H9 (cell line): ENCODE measurements around the gene CLEC20A. TPM values are rescaled to one million over a fixed set of nuclear protein-coding genes. Genes with fewer than 3 reads are reported as not detected.

Experiments
- DNase-seq: peaks from one replicate; pipeline ENCODE4 v3.0.0-alpha.2; 2017
- H2AFZ ChIP-seq: one replicate; pipeline ENCODE4 v1.6.1; 2013; ENCODE audit warnings: mild to moderate bottlenecking, low read length, control low read depth, moderate library complexity
- H2AK5ac ChIP-seq: 2 replicates; pipeline ENCODE4 v1.6.1; 2013; ENCODE audit warnings: low read length, control low read depth, mixed read lengths; ENCODE audit not compliant: insufficient read length
- H2BK120ac ChIP-seq: one replicate; pipeline ENCODE4 v1.6.1; 2013; ENCODE audit warnings: low read depth, mild to moderate bottlenecking, low read length, control low read depth, inconsistent platforms; ENCODE audit not compliant: poor library complexity, severe bottlenecking
- H2BK12ac ChIP-seq: 2 replicates; pipeline ENCODE4 v1.6.1; 2013; ENCODE audit warnings: low read length, control low read depth, mixed read lengths, low read depth; ENCODE audit not compliant: insufficient read length
- H2BK15ac ChIP-seq: 2 replicates; pipeline ENCODE4 v1.6.1; 2013; ENCODE audit warnings: low read depth, low read length, control low read depth
- H2BK20ac ChIP-seq: one replicate; pipeline ENCODE4 v1.6.1; 2013; ENCODE audit warnings: low read depth, mild to moderate bottlenecking, low read length, control low read depth, inconsistent platforms; ENCODE audit not compliant: poor library complexity, severe bottlenecking
- H2BK5ac ChIP-seq: 2 replicates; pipeline ENCODE4 v1.6.1; 2013; ENCODE audit warnings: low read length, control low read depth, mixed read lengths; ENCODE audit not compliant: insufficient read length
- H3K14ac ChIP-seq: 2 replicates; pipeline ENCODE4 v1.6.1; 2013; ENCODE audit warnings: low read length, control low read depth; ENCODE audit not compliant: insufficient read depth
- H3K18ac ChIP-seq: 2 replicates; pipeline ENCODE4 v1.6.1; 2013; ENCODE audit warnings: low read depth, mild to moderate bottlenecking, mixed read lengths, low read length, control low read depth; ENCODE audit not compliant: insufficient read length
- H3K23ac ChIP-seq: 2 replicates; pipeline ENCODE4 v1.6.1; 2013; ENCODE audit warnings: low read length, control low read depth, mixed read lengths, low read depth; ENCODE audit not compliant: insufficient read length
- H3K23me2 ChIP-seq: 2 replicates; pipeline ENCODE4 v1.6.1; 2013; ENCODE audit warnings: low read depth, mild to moderate bottlenecking, mixed read lengths, low read length, control low read depth; ENCODE audit not compliant: insufficient read length, poor library complexity, severe bottlenecking
- H3K27ac ChIP-seq: 2 replicates; pipeline ENCODE4 v1.5.1; 2013; ENCODE audit warnings: low read length, control low read depth, mixed read lengths, low read depth; ENCODE audit not compliant: insufficient read length
- H3K27me3 ChIP-seq: 2 replicates; pipeline ENCODE4 v1.6.1; 2013; ENCODE audit warnings: low read length, control low read depth, inconsistent platforms; ENCODE audit not compliant: insufficient read depth
- H3K4ac ChIP-seq: 2 replicates; pipeline ENCODE4 v1.6.1; 2013; ENCODE audit warnings: low read depth, mild to moderate bottlenecking, control low read depth, inconsistent platforms, low read length, moderate library complexity
- H3K4me1 ChIP-seq: 2 replicates; pipeline ENCODE4 v1.6.1; 2013; ENCODE audit warnings: low read length, control low read depth, inconsistent platforms; ENCODE audit not compliant: insufficient read depth
- H3K4me2 ChIP-seq: 2 replicates; pipeline ENCODE4 v1.6.1; 2013; ENCODE audit warnings: low read length, control low read depth, mixed read lengths; ENCODE audit not compliant: insufficient read length, insufficient read depth
- H3K56ac ChIP-seq: 2 replicates; pipeline ENCODE4 v1.6.1; 2013; ENCODE audit warnings: low read depth, mild to moderate bottlenecking, mixed read lengths, low read length, control low read depth; ENCODE audit not compliant: insufficient read length
- H3K79me1 ChIP-seq: 2 replicates; pipeline ENCODE4 v1.6.1; 2013; ENCODE audit warnings: low read depth, mild to moderate bottlenecking, moderate library complexity, low read length, control low read depth, inconsistent platforms; ENCODE audit not compliant: insufficient read depth, poor library complexity, severe bottlenecking
- H3K79me2 ChIP-seq: 2 replicates; pipeline ENCODE4 v1.6.1; 2013; ENCODE audit warnings: low read length, control low read depth, inconsistent platforms; ENCODE audit not compliant: insufficient read depth
- H3K9ac ChIP-seq: 2 replicates; pipeline ENCODE4 v1.6.1; 2013; ENCODE audit warnings: low read length, control low read depth, mixed read lengths; ENCODE audit not compliant: insufficient read length; ENCODE audit errors: extremely low read depth
- H3K9me3 ChIP-seq: one replicate; pipeline ENCODE4 v1.6.1; 2013; ENCODE audit warnings: low read depth, low read length, inconsistent platforms; ENCODE audit not compliant: control insufficient read depth
- H3T11ph ChIP-seq: one replicate; pipeline ENCODE4 v1.6.1; 2013; ENCODE audit warnings: mild to moderate bottlenecking, low read length, control low read depth, inconsistent platforms
- H4K20me1 ChIP-seq: one replicate; pipeline ENCODE4 v1.6.1; 2013; ENCODE audit not compliant: control insufficient read depth, insufficient read length, insufficient read depth
- H4K5ac ChIP-seq: 2 replicates; pipeline ENCODE4 v1.6.1; 2013; ENCODE audit warnings: low read depth, mild to moderate bottlenecking, mixed read lengths, low read length, control low read depth; ENCODE audit not compliant: insufficient read length
- H4K8ac ChIP-seq: replicated peaks from 2 replicates; pipeline ENCODE4 v1.6.1; 2013; ENCODE audit warnings: low read length, control low read depth, mixed read lengths, low read depth; ENCODE audit not compliant: insufficient read length
- H4K91ac ChIP-seq: 2 replicates; pipeline ENCODE4 v1.6.1; 2013; ENCODE audit warnings: low read depth, mild to moderate bottlenecking, moderate library complexity, mixed read lengths, low read length, control low read depth; ENCODE audit not compliant: insufficient read length
- H3K27ac Mint-ChIP-seq, 3 experiments: 2 replicates in 2 of 3; 3 replicates in 1 of 3; pipeline ENCODE4 v1.8.0; 2020 to 2021; ENCODE audit warnings: mixed read lengths in 3 of 3, mild to moderate bottlenecking in 1 of 3, moderate library complexity in 1 of 3
- H3K27me3 Mint-ChIP-seq: 2 replicates; pipeline ENCODE4 v1.8.0; 2021; ENCODE audit warnings: low read depth, mild to moderate bottlenecking, moderate library complexity, mixed read lengths
- H3K36me3 Mint-ChIP-seq, 3 experiments: 2 replicates in 2 of 3; 3 replicates in 1 of 3; pipeline ENCODE4 v1.8.0; 2020 to 2021; ENCODE audit warnings: low read depth in 3 of 3, mixed read lengths in 3 of 3; ENCODE audit not compliant: insufficient read depth in 1 of 3
- H3K4me1 Mint-ChIP-seq, 2 experiments: 2 replicates each; pipeline ENCODE4 v1.8.0; 2020; ENCODE audit warnings: mixed read lengths in 2 of 2
- H3K4me3 Mint-ChIP-seq, 2 experiments: 2 replicates in 1 of 2; 3 replicates in 1 of 2; pipeline ENCODE4 v1.8.0; 2020 to 2021; ENCODE audit warnings: mild to moderate bottlenecking in 2 of 2, mixed read lengths in 2 of 2, moderate library complexity in 1 of 2
- H3K9me3 Mint-ChIP-seq, 2 experiments: 2 replicates in 1 of 2; 3 replicates in 1 of 2; pipeline ENCODE4 v1.8.0; 2020; ENCODE audit warnings: mild to moderate bottlenecking in 2 of 2, mixed read lengths in 2 of 2, moderate library complexity in 1 of 2
- WGBS: extraction: QIAGEN DNeasy Blood & Tissue Kit; methylation state at CpG from one replicate; pipeline ENCODE4 v1.1.7; 2013; ENCODE audit warnings: missing lambda C conversion rate, low lambda C conversion rate, mixed read lengths; ENCODE audit not compliant: insufficient read length; ENCODE audit errors: extremely low coverage; 5-methylcytosine and 5-hydroxymethylcytosine counted together
- total RNA-seq: library from RNA; stranded (reverse); gene quantifications from 2 replicates; pipeline ENCODE4 v1.2.1, GENCODE V29; 2021
- TF ChIP-seq, protein P1 (sequence below): fragments of 200-600 bp; sonication (generic); conservative IDR thresholded peaks from 3 replicates; pipeline ENCODE4 v1.8.0; 2021; ENCODE audit warnings: antibody characterized with exemption, mild to moderate bottlenecking

Gene CLEC20A
- total RNA-seq, 1 experiment from 2014 or later, result not detected

GRCh38 chr1:178536329-178536728 lies 39.6 kb upstream of the CLEC20A start:
- Histone ChIP-seq H2BK12ac (no peak overlapping the region), H4K5ac (no peak overlapping the region), H3K9me3 (no peaks in the 10 kb centered on the region), H3K18ac (no peak overlapping the region), H3K56ac (no peak overlapping the region), H4K20me1 (no peaks in the 10 kb centered on the region), H3K4me2 (no peak overlapping the region), H2BK20ac (no peak overlapping the region), H3K27me3 (no peaks in the 10 kb centered on the region), H3T11ph (no peak overlapping the region), H3K79me1 (no peaks in the 10 kb centered on the region), H2BK120ac (no peak overlapping the region), H2AK5ac (no peak overlapping the region), H2AFZ (no peak overlapping the region), H4K8ac (no peak overlapping the region), H3K27ac (no peak overlapping the region), H3K79me2 (no peaks in the 10 kb centered on the region), H3K9ac (no peak overlapping the region), H3K23ac (no peak overlapping the region), H2BK15ac (no peak overlapping the region), H3K4ac (no peak overlapping the region), H3K4me1 (no peaks in the 10 kb centered on the region), H3K14ac (no peak overlapping the region), H3K23me2 (no peaks in the 10 kb centered on the region), H4K91ac (no peak overlapping the region), H2BK5ac (no peak overlapping the region)
- Mint-ChIP-seq H3K27ac (no peak overlapping the region), H3K27me3 (no peaks in the 10 kb centered on the region; the same call in 1 of the 2 replicates), H3K9me3 (no peaks in the 10 kb centered on the region), H3K4me3 (no peak overlapping the region), H3K4me1 (peaks cover 0 to 5% of the 10 kb centered on the region in 2 experiments; a peak in 2 of 4 replicates), H3K36me3 (no peaks in the 10 kb centered on the region)
- DNase-seq, result no peak
- no CpG with 5 or more reads among the region's 5 CpGs for WGBS
- TF ChIP-seq, protein P1, sequence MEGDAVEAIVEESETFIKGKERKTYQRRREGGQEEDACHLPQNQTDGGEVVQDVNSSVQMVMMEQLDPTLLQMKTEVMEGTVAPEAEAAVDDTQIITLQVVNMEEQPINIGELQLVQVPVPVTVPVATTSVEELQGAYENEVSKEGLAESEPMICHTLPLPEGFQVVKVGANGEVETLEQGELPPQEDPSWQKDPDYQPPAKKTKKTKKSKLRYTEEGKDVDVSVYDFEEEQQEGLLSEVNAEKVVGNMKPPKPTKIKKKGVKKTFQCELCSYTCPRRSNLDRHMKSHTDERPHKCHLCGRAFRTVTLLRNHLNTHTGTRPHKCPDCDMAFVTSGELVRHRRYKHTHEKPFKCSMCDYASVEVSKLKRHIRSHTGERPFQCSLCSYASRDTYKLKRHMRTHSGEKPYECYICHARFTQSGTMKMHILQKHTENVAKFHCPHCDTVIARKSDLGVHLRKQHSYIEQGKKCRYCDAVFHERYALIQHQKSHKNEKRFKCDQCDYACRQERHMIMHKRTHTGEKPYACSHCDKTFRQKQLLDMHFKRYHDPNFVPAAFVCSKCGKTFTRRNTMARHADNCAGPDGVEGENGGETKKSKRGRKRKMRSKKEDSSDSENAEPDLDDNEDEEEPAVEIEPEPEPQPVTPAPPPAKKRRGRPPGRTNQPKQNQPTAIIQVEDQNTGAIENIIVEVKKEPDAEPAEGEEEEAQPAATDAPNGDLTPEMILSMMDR, result no peak
